ENCODE measurements around the gene FGFR3.

The FGFR3 gene

GRCh38 chr4:1756079-1756478, 37.0 kb upstream of the FGFR3 start:
- peak; percentile 36 for DNase-seq (ENCODE audit: low spot score)

- no peak for DNase-seq (ENCODE audit: low spot score)
These were observed 36.0 kb upstream of the FGFR3 start for GRCh38 chr4:1756893-1757779.

GRCh38 chr4:1757836-1758235, 35.3 kb upstream of the FGFR3 start:
- no peak for DNase-seq (ENCODE audit: low spot score)

GRCh38 chr4:1758306-1759121, 34.6 kb upstream of the FGFR3 start:
- no peak for DNase-seq (ENCODE audit: low spot score)

GRCh38 chr4:1759170-1759817, 33.8 kb upstream of the FGFR3 start:
- no peak for DNase-seq (ENCODE audit: low spot score)

GRCh38 chr4:1759818-1760223, 33.3 kb upstream of the FGFR3 start:
- no peak for DNase-seq (ENCODE audit: low spot score)

GRCh38 chr4:1760521-1761071, 32.5 kb upstream of the FGFR3 start:
- DNase-seq (ENCODE audit: low spot score): no peak

GRCh38 chr4:1761130-1761689, 31.9 kb upstream of the FGFR3 start:
- no peak for DNase-seq (ENCODE audit: low spot score)

GRCh38 chr4:1762264-1763010, 30.7 kb upstream of the FGFR3 start:
- no peak for DNase-seq (ENCODE audit: low spot score)

- no peak for DNase-seq (ENCODE audit: low spot score)
These were observed 30.0 kb upstream of the FGFR3 start for GRCh38 chr4:1763070-1763549.

- no peak for DNase-seq (ENCODE audit: low spot score)
These were observed 29.5 kb upstream of the FGFR3 start for GRCh38 chr4:1763550-1764080.

- DNase-seq (ENCODE audit: low spot score): no peak
These were observed 28.4 kb upstream of the FGFR3 start for GRCh38 chr4:1764670-1765069.

- no peak for DNase-seq (ENCODE audit: low spot score)
These were observed 27.6 kb upstream of the FGFR3 start for GRCh38 chr4:1765409-1766072.

- DNase-seq (ENCODE audit: low spot score): no peak
These were observed 26.7 kb upstream of the FGFR3 start for GRCh38 chr4:1766106-1767060.

- DNase-seq (ENCODE audit: low spot score): no peak
These were observed 25.9 kb upstream of the FGFR3 start for GRCh38 chr4:1767061-1767769.

- DNase-seq (ENCODE audit: low spot score): no peak
These were observed 25.2 kb upstream of the FGFR3 start for GRCh38 chr4:1767770-1768366.

GRCh38 chr4:1768367-1769034, 24.6 kb upstream of the FGFR3 start:
- DNase-seq (ENCODE audit: low spot score): no peak

Data from SK-N-DZ (cell line).